Measurements from ENCODE around the gene CEP112.
"Not testable (repeated sequence)": the region's sequence is repeated elsewhere in the genome, so short reads cannot be mapped to it uniquely, and the experiment has no call there.

The CEP112 gene

DNA sequence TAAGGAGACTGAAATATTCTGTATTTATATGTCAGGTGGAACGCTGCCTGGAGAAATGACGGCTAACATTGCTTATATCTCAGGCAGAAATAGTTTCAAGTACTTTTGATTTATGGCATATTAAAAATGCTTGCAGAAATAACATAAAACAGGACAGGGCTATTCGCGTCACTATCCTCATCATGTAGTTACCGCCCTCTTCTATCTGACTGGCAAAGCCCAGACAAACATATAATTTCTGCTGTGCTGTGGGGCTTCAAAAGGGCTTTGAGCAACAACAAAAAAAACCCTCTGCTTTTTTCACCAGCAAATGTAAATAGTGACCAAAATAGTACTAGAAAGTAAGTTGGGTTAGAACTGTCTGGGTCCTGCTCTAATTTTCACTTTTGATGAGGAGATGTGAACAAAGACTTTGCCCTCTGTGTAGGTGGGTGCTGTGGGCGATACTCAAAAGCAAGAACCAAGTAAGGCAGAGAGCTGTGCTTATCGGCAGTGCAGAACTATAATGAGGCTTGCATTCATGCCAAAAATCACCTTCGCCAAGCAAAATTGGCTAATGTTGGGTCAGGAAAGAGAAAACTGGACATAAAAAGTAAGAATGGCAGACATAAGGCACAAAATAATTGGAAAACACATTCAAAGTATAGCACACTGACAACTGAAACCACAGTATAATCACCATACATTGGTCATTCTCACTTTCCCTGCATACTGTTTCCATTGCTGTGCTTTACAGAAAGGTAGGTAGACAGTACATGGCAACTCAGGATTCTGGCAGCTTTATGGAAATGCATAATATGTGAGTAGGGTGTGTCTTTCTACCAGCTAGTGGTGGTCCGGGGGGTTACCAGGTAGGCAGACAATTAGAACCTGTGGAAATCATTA lies 479.3 kb downstream of the CEP112 start:
- no peak for DNase-seq

- DNase-seq, result no peak
These were observed 480.2 kb downstream of the CEP112 start for GRCh38 chr17:65711671-65712276.

- DNase-seq, result no peak
These were observed 484.2 kb downstream of the CEP112 start for GRCh38 chr17:65707780-65708179.

GRCh38 chr17:65704731-65705130 lies 487.2 kb downstream of the CEP112 start:
- no peak for DNase-seq

DNA sequence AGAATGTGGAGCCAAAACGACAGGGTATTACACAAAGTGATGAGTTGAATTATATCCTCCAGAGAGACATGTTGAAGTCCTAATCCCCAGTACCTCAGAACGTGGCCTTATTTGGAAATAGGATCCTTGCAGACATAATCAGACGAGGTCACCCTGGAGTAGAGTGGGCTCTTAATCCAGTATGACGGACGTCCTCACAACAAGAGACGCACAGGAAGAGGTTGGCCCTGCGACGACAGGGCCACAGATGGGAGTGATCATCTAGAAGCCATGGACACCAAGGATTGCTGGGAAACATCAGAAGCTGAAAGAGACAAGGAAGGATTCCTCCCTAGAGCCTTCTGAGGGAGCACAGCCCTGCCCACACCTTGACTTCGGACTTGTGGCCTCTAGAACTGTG lies 488.0 kb downstream of the CEP112 start:
- DNase-seq, result no peak

DNA sequence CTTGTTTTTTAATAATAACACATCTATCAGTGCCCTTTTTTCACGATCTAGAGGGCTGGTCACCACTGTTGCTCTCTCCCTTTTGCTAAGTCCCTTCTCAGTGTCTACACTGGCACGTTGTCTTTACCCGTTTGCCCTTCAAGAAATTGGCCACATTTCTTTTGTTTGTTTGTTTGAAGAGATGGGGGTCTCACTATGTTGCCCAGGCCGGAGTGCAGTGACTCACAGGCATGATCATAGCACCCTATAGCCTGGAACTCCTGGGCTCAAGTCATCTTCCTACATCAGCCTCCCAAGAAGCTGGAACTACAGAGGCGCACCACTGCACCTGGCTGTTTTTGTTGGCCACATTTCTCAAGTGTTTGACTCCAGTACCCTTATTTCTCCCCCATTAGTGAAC lies 492.5 kb downstream of the CEP112 start:
- DNase-seq, result no peak

GRCh38 chr17:65698381-65699061 lies 493.4 kb downstream of the CEP112 start:
- no peak for DNase-seq

GRCh38 chr17:65697661-65698060 lies 494.3 kb downstream of the CEP112 start:
- DNase-seq, result no peak

DNA sequence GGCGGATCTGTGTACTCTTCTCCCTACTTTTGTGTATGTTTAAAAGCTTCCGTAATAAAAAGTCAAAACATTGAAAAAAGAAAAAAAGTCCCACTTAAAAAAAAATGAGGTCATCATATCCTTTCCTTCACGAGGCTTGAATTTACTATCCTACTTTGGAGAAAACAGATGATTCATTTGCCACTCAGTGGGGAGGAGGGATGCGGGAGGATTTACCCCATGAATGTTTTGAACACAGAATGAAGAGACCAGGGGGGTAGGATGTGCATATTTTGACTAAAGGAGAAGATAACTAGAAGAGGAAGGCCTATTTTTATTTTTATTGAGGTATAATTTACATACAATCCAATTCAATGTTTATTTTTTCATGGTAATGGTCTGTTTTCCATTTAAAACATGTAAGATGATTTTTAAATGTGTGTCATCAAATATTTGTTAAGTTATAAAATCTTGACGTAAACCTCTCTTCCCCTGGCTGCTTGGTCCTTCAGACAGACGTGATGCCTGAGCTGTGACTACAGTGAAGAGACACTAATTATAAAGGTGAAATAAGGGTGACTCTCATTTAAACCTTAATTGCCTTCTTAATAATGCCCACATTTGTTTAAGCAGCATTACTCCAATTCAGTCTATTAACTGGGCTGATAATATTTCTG lies 495.1 kb downstream of the CEP112 start:
- DNase-seq, result no peak

- DNase-seq, result no peak
These were observed 497.3 kb downstream of the CEP112 start for GRCh38 chr17:65694601-65695000.

DNA sequence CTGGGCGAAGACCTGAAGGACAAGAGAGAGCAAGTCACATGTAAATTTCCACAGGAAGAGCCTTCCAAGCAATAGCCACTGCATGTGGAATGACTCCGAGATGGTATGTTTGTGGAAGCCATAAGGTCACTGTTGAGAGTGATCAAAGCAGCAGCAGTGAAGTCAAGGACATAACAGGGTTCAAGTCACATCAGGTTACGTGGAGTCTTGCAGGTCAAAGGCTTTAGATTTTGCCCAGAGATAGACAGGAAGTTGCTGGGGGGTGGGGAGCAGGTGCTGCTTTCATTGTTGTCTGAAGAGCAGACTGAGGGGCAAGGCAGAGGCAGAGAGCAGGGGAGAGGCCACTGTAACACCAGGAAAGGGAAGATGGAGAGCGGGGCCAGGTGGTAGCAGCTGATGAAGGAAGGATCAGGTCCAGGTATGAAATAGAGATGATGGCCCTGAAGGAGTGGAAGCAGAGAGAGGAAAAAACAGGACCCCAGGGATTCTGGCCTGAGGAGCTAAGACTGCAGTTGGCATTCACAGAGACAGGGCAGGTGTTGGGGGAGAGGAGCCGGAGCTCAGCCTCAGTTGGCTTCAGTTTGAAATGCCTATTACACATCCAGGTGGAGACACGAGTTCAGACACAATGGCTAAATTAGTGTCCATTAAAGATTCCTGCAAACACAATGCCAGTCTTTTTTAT lies 501.2 kb downstream of the CEP112 start:
- DNase-seq, result no peak

- no peak for DNase-seq
These were observed 503.6 kb downstream of the CEP112 start for GRCh38 chr17:65688307-65688706.

DNA sequence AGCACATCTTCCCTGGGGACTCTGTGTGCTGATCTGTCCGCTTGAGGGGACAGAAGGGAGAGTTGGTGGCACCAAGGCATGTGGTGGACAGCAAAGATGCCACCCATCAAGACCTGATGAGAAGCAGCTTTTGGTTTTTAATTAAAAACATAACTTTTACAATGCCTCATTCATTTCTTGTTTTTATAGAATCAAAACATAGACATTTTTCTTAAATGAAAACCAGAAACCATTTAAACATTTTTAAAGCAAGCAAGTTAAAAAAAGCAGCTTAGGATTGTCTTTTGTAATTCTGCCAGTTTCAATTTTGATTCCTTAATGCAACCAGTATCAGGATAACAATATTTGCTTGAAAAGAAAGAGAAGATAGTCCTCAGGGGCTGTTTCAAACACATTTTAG lies 506.8 kb downstream of the CEP112 start:
- DNase-seq, result no peak

- no peak for DNase-seq
These were observed 507.3 kb downstream of the CEP112 start for GRCh38 chr17:65684631-65685030.

DNA sequence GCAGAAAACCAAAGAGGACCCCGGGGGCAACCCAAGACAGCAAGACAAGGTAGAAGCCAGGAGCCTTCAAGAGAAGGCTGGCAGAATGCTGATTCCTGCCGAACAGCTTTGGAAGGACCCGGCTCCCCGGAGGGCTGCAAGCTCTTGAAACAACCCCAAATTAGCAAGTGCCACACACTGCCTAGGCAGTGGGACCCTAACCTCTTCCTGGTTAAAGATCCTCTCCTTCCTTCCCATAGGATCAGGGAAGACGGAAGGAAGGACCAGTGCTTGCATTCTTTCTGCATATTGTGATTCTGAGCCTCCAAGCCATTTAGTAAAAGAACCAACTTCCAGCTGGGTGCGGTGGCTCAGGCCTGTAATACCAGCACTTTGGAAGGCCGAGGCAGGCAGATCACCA lies 508.5 kb downstream of the CEP112 start:
- DNase-seq, result no peak

- not testable (repeated sequence) for DNase-seq
These were observed 510.2 kb downstream of the CEP112 start for GRCh38 chr17:65681763-65682162.

DNA sequence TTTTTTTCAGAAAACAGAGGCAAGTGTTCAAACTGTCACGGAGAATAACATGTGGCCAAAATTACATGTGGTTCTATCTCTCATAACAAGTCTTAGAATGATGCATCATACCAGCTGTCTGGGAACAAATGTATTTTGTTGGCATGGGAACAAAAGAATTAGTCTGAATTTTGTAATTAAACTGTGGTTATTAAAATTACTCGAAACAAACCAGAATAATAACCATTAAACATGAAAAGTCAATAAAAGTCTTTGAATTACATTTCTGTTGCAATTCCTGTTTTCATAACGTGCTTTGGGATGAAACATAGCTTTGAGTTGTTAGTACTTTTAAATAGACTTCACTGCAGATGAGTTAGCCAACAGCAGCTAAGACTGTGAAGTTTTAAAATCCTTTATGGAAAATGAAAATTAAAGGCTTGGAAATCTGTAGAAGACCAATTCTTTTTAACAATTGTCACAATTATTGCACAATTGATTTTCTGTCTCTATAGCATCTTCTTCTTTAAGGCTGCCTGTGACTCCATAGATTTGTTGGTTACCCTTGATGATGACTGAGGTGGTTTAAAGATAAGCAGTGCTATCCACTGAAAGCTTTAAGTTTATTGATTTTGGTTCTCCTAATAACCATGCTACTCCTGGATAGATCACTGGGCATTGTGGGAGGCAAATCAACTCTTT lies 512.6 kb downstream of the CEP112 start:
- no peak for DNase-seq

DNA sequence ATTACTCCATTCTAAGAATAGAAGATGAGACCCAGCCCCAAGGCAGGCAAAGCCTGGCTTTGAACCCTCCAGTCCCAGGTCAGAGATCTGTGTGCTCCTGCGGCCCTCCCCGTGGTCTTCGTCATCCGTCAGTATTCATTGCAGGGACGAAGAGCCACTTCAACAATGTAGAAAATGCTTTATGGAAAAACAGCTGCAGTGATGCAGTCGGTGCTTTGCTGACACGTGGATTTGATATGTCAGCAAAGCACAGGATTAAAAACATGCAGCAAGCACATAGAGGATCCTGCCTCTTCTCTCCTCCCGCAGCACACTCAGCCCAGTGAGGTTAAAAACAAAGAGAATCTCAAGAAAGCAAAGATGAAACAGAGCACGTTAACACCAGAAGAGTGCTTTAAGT lies 513.4 kb downstream of the CEP112 start:
- no peak for DNase-seq

DNA sequence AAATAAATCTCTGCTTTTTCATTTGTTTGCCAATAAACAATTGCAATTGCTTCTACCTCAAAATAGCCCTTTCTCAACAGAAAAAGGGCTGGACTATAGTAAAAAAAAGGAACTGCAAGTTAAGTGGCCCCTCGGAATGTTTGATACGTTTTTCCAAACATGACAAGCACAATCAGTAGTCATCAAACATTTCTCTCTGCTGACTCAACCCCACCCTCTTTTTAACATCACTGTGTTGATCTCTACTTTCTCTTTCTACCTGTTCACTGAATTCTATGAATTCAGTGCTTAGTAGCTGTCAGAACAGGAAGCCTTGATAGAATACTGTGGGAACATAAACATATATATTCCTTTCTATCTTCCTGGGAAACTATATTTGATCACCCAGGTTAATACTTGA lies 514.0 kb downstream of the CEP112 start:
- DNase-seq, result no peak

DNA sequence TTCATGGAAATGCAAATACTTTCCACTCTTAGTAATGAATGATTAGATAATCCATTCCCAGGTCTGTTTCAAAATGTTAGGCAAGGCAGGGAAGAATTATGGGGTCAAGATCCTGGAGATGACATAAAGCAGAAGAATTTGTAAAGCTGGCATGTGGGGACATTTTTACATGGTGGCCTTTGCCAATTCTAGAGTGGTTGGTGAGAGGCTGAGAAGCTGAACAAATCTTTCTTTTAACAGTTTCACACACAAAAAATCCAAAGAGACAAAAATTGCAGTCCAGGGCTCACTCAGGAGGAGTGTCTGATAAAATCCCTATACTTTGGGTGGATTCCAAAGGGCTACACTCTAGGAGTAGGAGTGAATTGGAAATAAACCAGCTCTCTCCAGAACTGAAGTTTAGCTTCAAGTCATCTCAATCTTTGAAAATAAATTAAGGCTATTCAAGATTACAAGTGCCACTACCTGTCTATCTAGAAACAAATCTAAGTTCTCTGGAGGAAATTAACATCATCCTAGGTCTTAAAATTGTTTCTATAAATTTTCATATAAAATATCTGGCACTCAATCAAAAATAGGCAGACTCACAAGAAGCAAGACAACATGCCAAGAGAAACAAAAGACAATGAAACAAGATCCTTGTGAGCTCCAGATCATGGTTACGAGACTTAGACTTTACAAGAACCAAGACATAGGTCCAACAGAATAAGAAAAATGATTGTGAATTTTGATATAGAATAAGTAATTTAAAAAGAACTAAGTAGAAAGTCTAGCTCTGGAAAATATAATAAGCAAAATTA lies 517.5 kb downstream of the CEP112 start:
- DNase-seq, result no peak

DNA sequence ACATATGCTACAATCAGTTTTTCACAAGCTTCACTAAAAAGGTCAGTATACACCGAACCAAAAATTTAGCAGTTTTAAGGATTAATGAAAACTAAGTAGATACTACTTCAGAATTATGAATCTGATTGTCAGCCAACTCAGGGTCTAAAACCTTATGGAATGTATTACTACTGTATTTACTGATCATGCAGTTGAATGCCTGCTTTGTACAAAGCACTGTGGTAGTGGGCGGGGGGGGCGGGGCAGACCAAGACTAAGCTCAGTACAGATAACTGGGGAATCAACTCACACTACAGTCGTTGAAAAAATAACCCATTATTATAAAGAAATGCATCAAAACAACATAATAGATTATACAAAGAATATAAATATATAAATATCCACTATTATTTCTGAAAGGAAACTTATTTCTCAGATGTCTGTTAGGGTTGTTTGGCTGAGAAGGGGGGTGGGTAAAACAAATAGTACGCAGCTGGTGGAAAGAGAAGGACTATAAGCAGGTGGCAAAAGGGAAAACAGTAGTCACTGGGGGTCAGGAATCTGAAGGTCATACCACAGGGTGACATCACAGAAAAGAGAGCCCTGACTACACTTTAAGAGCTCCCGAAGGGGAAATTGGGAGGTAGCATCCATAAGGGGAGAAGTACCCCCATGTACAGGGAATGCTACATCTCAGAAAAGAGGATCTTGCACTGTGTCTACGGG lies 521.1 kb downstream of the CEP112 start:
- DNase-seq, result no peak
